ENCODE results near the gene LEO1.

LEO1 gene

GRCh38 chr15:51971032-51971374 is 575 bp downstream of the LEO1 start:
- DNase-seq (ENCODE audit: insufficient read length, low spot score): no peak
- FAIRE-seq: no peak
- no peak for TF ChIP-seq CTCF (IDR thresholded peaks at IDR 0.05; ENCODE audit: insufficient read depth, missing control alignments)

GRCh38 chr15:51970132-51970817 is 1.3 kb downstream of the LEO1 start:
- FAIRE-seq: no peak
- no peak for TF ChIP-seq CTCF (IDR thresholded peaks at IDR 0.05; ENCODE audit: insufficient read depth, missing control alignments)
- DNase-seq (ENCODE audit: insufficient read length, low spot score): no peak

- DNase-seq (ENCODE audit: insufficient read length, low spot score) (no peak), FAIRE-seq (no peak)
- TF ChIP-seq CTCF (IDR thresholded peaks at IDR 0.05; ENCODE audit: insufficient read depth, missing control alignments): no peak
Measured at GRCh38 chr15:51969728-51970127, 1.9 kb downstream of the LEO1 start.

GRCh38 chr15:51967583-51967982 is 4.0 kb downstream of the LEO1 start:
- no peak for FAIRE-seq
- DNase-seq (ENCODE audit: insufficient read length, low spot score): no peak
- no peak for TF ChIP-seq CTCF (IDR thresholded peaks at IDR 0.05; ENCODE audit: insufficient read depth, missing control alignments)

GRCh38 chr15:51966192-51966591 is 5.4 kb downstream of the LEO1 start:
- DNase-seq (ENCODE audit: insufficient read length, low spot score) (no peak), FAIRE-seq (no peak)
- no peak for TF ChIP-seq CTCF (IDR thresholded peaks at IDR 0.05; ENCODE audit: insufficient read depth, missing control alignments)

- no peak for TF ChIP-seq CTCF (IDR thresholded peaks at IDR 0.05; ENCODE audit: insufficient read depth, missing control alignments)
- no peak for DNase-seq (ENCODE audit: insufficient read length, low spot score)
- FAIRE-seq: no peak
Measured at GRCh38 chr15:51965691-51966090, 5.9 kb downstream of the LEO1 start.

- DNase-seq (ENCODE audit: insufficient read length, low spot score): no peak
- FAIRE-seq: no peak
- no peak for TF ChIP-seq CTCF (IDR thresholded peaks at IDR 0.05; ENCODE audit: insufficient read depth, missing control alignments)
Measured at GRCh38 chr15:51955504-51955903, 16.1 kb downstream of the LEO1 start.
